IPS DF 4.7 (cell line): ENCODE measurements around the gene KRTAP12-4.
"Not testable (repeated sequence)": the region's sequence is repeated elsewhere in the genome, so short reads cannot be mapped to it uniquely, and the experiment has no call there.

Experiments
- DNase-seq: peaks from one replicate; pipeline ENCODE4 v3.0.0-alpha.2; 2013; ENCODE audit warnings: low spot score; ENCODE audit errors: extremely low read depth

Gene KRTAP12-4

GRCh38 chr21:44687671-44688070 is 33.2 kb upstream of the KRTAP12-4 start:
- DNase-seq = no peak

- DNase-seq = no peak
These were observed 32.5 kb upstream of the KRTAP12-4 start for GRCh38 chr21:44686843-44687561.

GRCh38 chr21:44686000-44686781 is 31.7 kb upstream of the KRTAP12-4 start:
- DNase-seq = no peak

- DNase-seq = not testable (repeated sequence)
These were observed 30.6 kb upstream of the KRTAP12-4 start for GRCh38 chr21:44685050-44685449.

GRCh38 chr21:44684483-44684882 is 30.0 kb upstream of the KRTAP12-4 start:
- no peak for DNase-seq

- DNase-seq = no peak
These were observed 29.6 kb upstream of the KRTAP12-4 start for GRCh38 chr21:44684077-44684476.

- DNase-seq = no peak
These were observed 28.2 kb upstream of the KRTAP12-4 start for GRCh38 chr21:44682580-44683151.

GRCh38 chr21:44681861-44682579 is 27.6 kb upstream of the KRTAP12-4 start, which contains the start of gene KRTAP12-1:
TSS of gene KRTAP12-1 (minus strand) at chr21:44682163. CDS start at chr21:44682123, 40 bp downstream.
- no peak for DNase-seq

- no peak for DNase-seq
These were observed 26.7 kb upstream of the KRTAP12-4 start for GRCh38 chr21:44681152-44681551.

GRCh38 chr21:44677881-44678280 is 23.4 kb upstream of the KRTAP12-4 start:
- no peak for DNase-seq

- DNase-seq = no peak
These were observed 17.5 kb upstream of the KRTAP12-4 start for GRCh38 chr21:44671911-44672310.

- DNase-seq = no peak
These were observed 16.4 kb upstream of the KRTAP12-4 start for GRCh38 chr21:44670642-44671432.

GRCh38 chr21:44667612-44668011 is 13.2 kb upstream of the KRTAP12-4 start:
- no peak for DNase-seq

- DNase-seq = no peak
These were observed 12.2 kb upstream of the KRTAP12-4 start, which contains the start of gene KRTAP12-2 for GRCh38 chr21:44666401-44667320. TSS of gene KRTAP12-2 (minus strand) at chr21:44666927. CDS start at chr21:44666886, 41 bp downstream.

GRCh38 chr21:44664691-44665090 is 10.2 kb upstream of the KRTAP12-4 start:
- DNase-seq = no peak

- DNase-seq = peak; percentile 11
These were observed 7.1 kb upstream of the KRTAP12-4 start for GRCh38 chr21:44661567-44661966.

- no peak for DNase-seq
These were observed 4.6 kb upstream of the KRTAP12-4 start for GRCh38 chr21:44658913-44659595.

GRCh38 chr21:44658541-44658910 is 4.1 kb upstream of the KRTAP12-4 start:
- DNase-seq = no peak
